Activated T-cell treated with anti-CD3 and anti-CD28 coated beads for 1 hour (primary cell): ENCODE results near the gene TJP3.
A peak's percentile ranks its signal among the peaks of the same experiment; 100 is the strongest.

Experiments
- DNase-seq: peaks from one replicate; pipeline ENCODE4 v3.0.0-alpha.2; 2020; ENCODE audit warnings: low read depth

TJP3 gene

GRCh38 chr19:3671680-3672574 is 36.3 kb upstream of the TJP3 start:
- DNase-seq = no peak

- no peak for DNase-seq
These were observed 35.6 kb upstream of the TJP3 start for GRCh38 chr19:3672575-3672948.

DNA sequence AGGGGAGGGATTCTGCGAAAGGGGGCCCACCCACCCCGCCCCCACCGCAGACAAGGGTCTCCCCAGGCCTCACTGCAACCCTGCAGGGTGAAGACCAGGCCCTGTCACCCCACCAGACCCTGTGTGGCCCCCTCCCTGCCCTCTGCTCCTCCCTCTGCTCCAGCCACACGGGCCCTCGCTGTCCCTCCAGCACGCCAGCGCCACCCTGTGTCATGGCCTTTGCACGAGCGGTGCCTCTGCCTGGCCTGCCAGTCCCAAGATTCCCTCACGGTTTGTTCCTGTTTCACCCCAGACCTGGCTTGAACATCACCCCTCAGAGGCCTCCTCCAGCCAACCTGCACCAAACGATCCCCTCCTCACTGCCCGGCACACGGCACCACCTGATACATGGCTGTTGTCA is 35.2 kb upstream of the TJP3 start:
- DNase-seq = no peak

DNA sequence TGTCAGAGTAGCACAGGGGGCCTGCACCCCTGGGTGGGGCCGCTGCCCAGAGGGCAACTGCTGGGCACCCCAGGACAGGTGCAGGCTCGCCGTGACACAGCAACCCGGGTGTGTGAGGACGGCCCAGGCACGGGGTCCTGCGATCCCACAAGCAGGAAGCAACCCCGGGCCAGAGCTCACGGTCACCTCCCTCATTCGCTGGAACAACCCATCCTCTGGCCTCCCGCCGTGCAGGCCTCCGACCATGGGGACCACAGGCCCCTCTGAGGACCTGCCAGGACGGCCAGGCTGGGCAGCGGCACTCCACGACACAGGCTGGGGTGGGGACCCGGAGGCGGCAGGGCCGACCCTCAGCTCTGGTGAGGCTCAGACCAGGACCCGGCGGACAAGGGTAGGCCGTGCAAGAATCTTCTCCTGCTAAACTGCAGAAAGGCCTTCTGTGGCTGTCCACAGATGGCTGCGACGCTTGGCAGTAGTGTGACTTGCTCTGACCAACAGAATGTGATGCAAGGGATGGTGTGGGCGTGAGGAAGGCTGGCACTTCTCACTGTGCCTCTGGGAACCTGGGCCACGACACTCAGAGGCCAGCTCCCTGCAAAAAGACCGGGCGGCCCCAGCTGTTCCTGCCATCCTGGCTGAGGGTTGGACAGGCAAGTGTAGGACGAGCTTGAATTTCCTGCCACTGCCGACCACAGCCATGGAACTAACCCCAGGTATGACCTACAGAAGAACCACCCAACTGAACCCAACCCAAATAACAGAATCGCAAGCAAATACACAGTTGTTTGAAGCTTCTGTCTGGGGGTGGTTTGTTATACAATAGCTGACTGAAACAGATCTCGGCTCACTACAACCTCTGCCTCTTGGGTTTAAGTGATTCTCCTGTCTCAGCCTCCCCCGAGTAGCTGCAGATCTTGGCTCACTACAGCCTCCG is 34.4 kb upstream of the TJP3 start:
- DNase-seq = no peak

DNA sequence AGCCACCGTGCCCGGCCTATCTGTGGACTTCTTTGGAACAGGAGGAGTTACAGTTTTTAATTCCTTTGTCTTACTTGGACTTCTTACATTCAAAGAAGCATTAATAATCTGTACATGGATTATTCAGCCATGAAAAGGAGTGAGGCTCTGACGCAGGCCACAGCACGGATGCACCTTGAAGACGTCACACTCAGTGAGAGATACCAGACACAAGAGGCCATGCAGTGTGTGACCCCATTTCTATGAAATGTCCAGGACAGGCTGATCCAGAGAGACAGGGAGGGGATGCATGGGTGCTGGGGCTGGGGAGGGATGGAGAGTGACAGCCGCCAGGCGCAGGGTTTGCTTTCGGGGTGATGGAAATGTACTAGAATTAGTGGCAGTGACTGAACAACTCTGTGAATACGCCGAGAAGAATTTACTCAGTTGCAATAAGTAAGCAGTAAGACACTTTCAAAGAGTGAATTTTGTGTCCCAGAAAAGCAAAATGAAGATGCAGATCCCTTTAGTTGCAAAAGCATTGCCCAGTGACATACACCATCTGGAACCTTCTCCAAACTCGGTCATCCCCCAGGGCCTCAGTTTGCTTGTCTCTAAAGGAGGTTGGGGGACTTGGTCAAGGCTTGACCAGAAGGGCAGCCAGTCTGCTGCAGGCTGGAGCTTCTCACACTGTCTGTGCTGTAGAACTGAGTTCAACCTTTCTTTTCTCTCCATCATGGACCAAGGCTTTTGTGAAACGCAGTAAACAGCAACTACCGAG is 33.2 kb upstream of the TJP3 start:
- DNase-seq = no peak

- DNase-seq = no peak
These were observed 30.0 kb upstream of the TJP3 start for GRCh38 chr19:3678188-3678587.

GRCh38 chr19:3679138-3679537 is 29.0 kb upstream of the TJP3 start:
- no peak for DNase-seq

DNA sequence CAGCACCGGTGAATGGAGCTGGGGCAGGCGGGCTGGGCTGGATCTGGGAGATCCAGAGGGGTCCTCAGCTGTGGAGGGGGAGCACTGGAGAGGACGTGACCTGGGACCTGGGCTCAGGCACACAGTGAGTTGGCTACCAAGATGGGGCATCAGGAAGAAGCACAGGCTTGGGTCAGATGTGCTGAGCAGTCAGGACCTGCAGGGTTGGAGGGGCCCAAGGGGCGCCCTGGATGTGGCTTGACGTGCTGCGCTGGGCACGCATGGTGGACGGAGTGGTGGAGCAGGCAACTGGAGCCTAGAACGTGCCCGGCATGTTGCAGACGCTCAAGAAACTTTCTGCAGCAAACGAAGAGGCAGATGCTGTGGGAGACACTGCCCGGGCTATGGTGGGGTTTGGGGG is 28.6 kb upstream of the TJP3 start:
- DNase-seq = no peak

- no peak for DNase-seq
These were observed 27.2 kb upstream of the TJP3 start for GRCh38 chr19:3680939-3681338.

GRCh38 chr19:3682286-3682685 is 25.9 kb upstream of the TJP3 start:
- no peak for DNase-seq

- no peak for DNase-seq
These were observed 25.3 kb upstream of the TJP3 start for GRCh38 chr19:3682741-3683404.

DNA sequence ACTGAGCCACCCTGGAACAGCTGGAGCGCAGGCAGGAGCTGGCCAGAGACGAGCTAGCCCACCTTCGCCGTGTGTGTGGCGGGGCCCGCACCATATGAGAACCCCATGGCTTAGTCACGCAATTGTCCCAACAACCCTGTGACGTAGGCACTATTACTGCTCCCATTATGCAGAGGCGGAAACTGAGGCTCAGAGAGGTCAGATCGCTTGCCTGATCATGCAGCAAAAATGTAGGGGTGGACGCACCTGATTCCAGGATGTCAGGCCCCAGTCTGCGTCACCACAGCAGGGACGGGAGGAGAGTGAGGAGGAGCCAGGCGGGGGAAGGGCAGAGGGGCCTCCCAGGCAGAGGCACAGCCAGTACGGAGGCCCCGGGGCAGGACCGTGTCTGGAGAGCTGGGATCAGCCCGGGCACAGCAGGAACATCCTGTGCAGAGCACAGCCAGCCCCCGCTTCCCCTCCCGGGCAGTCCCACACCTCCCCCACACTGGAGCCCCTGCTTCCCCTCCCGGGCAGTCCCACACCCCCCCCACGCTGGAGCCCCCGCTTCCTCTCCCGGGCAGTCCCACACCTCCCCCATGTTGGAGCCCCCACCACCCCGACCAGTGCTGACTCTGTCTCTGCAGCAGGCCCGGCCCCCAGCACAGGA is 24.7 kb upstream of the TJP3 start:
- no peak for DNase-seq

GRCh38 chr19:3684054-3684816 is 23.9 kb upstream of the TJP3 start:
- DNase-seq = no peak

DNA sequence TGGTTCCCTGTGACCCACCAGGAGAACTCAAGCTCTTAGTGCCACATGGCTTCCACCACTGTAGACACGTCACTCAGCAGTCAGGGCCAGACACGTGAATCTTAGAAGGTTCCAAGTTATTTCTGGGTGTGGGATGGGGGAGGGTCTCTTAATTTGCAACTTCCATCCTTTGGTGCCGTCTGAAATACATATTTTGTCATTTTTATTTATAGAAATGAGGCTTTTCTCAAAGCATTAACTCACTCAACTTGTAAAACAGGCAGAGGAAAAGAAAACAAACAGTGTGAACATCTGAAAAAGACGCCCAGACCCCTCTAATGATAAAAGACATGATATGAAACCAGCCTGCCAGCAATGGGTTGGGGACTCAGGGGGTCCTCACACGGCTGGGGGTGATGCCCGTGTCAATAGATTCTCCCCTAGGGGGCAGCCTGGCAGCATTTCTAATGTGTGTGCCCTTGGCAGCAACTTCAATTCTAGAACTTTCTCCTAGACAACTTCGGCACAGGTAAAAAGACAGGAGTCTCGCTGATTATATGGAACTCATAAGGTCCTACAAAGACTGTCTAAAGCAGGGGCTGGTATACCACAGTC is 23.3 kb upstream of the TJP3 start:
- no peak for DNase-seq

- no peak for DNase-seq
These were observed 20.8 kb upstream of the TJP3 start for GRCh38 chr19:3687393-3687773.

GRCh38 chr19:3687774-3688706 is 20.1 kb upstream of the TJP3 start:
- peak; percentile 35 for DNase-seq

- DNase-seq = no peak
These were observed 17.4 kb upstream of the TJP3 start for GRCh38 chr19:3690551-3691371.

- DNase-seq = no peak
These were observed 16.8 kb upstream of the TJP3 start for GRCh38 chr19:3691372-3691716.
